ENCODE results near the gene DRD2. TPM values are rescaled to one million over a fixed set of nuclear protein-coding genes. Genes with fewer than 3 reads are reported as not detected.

The DRD2 gene
- total and polyA plus RNA-seq, 3 experiments from 2014 or later, result not detected

- no peak overlapping the region for H3K27ac Mint-ChIP-seq
- no peaks in the 10 kb centered on the region for H3K4me1 Mint-ChIP-seq
- H3K4me3 ChIP-seq (ENCODE audit: low read length), result no peak overlapping the region
- POLR2A ChIA-PET, result no interaction called here
- no peaks in the 10 kb centered on the region for H3K36me3 Mint-ChIP-seq
- H3K27me3 ChIP-seq (ENCODE audit: insufficient read depth, low read length, poor library complexity, severe bottlenecking), result no peaks in the 10 kb centered on the region
- no peaks in the 10 kb centered on the region for H3K36me3 ChIP-seq (ENCODE audit: insufficient read depth, low read length)
- no peaks in the 10 kb centered on the region for H3K9me3 Mint-ChIP-seq
- no peaks in the 10 kb centered on the region for H3K4me1 ChIP-seq (ENCODE audit: insufficient read depth, low read length)
- no peaks in the 10 kb centered on the region for H3K9me3 ChIP-seq (ENCODE audit: low read length)
- CTCF ChIA-PET, result no interaction called here
- no peak overlapping the region for H3K4me3 Mint-ChIP-seq
- H3K27ac ChIP-seq (ENCODE audit: low read depth, low read length), result no peak overlapping the region
- no peak for DNase-seq
- H3K27me3 Mint-ChIP-seq, result peaks cover 5 to 17% of the 10 kb centered on the region in 2 donors
Measured at GRCh38 chr11:113506893-113507292, 31.7 kb upstream of the DRD2 start.

DNA sequence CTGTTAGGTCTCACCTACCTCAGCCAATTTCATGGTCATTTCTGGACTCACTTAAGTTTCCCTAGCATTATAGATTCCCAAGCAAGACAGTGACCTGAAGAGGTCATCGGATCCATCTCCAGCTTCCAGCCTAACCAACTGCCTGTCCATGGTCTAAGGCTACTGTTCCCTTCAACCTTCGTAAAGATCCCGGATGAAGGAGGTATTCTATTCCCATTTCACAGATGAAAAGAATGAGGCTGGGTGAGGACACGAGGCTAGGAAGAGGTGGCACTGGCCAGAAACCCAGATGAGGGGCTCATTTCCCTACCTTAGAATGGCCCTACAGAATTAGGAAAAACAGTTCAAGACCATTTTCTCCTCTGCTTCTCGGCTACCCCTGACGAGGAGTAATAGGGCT lies 31.3 kb upstream of the DRD2 start:
- no peaks in the 10 kb centered on the region for H3K36me3 Mint-ChIP-seq
- Histone ChIP-seq H3K9me3 (ENCODE audit: low read length) (no peaks in the 10 kb centered on the region), H3K27me3 (ENCODE audit: insufficient read depth, low read length, poor library complexity, severe bottlenecking) (no peaks in the 10 kb centered on the region), H3K4me3 (ENCODE audit: low read length) (no peak overlapping the region), H3K4me1 (ENCODE audit: insufficient read depth, low read length) (no peaks in the 10 kb centered on the region), H3K27ac (ENCODE audit: low read depth, low read length) (no peak overlapping the region), H3K36me3 (ENCODE audit: insufficient read depth, low read length) (no peaks in the 10 kb centered on the region)
- ChIA-PET POLR2A (no interaction called here), CTCF (no interaction called here)
- DNase-seq, result no peak
- H3K9me3 Mint-ChIP-seq, result no peaks in the 10 kb centered on the region
- H3K27me3 Mint-ChIP-seq, result peaks cover 2 to 21% of the 10 kb centered on the region in 2 donors
- no peak overlapping the region for H3K27ac Mint-ChIP-seq
- no peaks in the 10 kb centered on the region for H3K4me1 Mint-ChIP-seq
- H3K4me3 Mint-ChIP-seq, result no peak overlapping the region

GRCh38 chr11:113505541-113506375 lies 30.6 kb upstream of the DRD2 start:
- ChIA-PET CTCF (no interaction called here), POLR2A (no interaction called here)
- Histone ChIP-seq H3K27me3 (ENCODE audit: insufficient read depth, low read length, poor library complexity, severe bottlenecking) (no peaks in the 10 kb centered on the region), H3K4me3 (ENCODE audit: low read length) (no peak overlapping the region), H3K36me3 (ENCODE audit: insufficient read depth, low read length) (no peaks in the 10 kb centered on the region), H3K4me1 (ENCODE audit: insufficient read depth, low read length) (no peaks in the 10 kb centered on the region), H3K27ac (ENCODE audit: low read depth, low read length) (no peak overlapping the region), H3K9me3 (ENCODE audit: low read length) (no peaks in the 10 kb centered on the region)
- DNase-seq, result no peak
- Mint-ChIP-seq H3K27me3 (peaks cover 4 to 21% of the 10 kb centered on the region in 2 donors), H3K4me3 (no peak overlapping the region), H3K4me1 (no peaks in the 10 kb centered on the region), H3K9me3 (no peaks in the 10 kb centered on the region), H3K36me3 (no peaks in the 10 kb centered on the region), H3K27ac (no peak overlapping the region)

DNA sequence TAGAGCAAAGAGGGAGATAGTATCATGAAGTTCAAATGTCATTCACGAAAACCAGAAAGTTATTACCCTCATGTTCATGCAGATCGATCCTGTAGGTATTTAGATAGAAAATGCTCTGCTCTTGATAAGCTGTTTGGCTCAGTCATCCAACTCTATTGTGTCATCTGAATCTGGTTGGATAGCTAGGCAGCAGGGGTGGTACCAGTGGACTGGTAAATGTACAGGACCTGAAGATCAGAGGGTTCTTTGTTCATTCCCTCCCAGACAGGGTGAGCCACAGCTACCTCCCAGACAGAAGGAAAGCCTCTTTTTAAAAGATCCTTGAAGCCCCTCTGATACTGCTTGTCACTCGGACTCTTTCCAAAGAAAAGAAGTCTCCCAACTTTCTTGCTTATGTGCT lies 29.8 kb upstream of the DRD2 start:
- Histone ChIP-seq H3K9me3 (ENCODE audit: low read length) (no peaks in the 10 kb centered on the region), H3K36me3 (ENCODE audit: insufficient read depth, low read length) (no peaks in the 10 kb centered on the region), H3K4me3 (ENCODE audit: low read length) (no peak overlapping the region), H3K4me1 (ENCODE audit: insufficient read depth, low read length) (no peaks in the 10 kb centered on the region), H3K27me3 (ENCODE audit: insufficient read depth, low read length, poor library complexity, severe bottlenecking) (no peaks in the 10 kb centered on the region), H3K27ac (ENCODE audit: low read depth, low read length) (no peak overlapping the region)
- Mint-ChIP-seq H3K9me3 (no peaks in the 10 kb centered on the region), H3K27ac (no peak overlapping the region), H3K4me1 (no peaks in the 10 kb centered on the region), H3K36me3 (no peaks in the 10 kb centered on the region), H3K4me3 (no peak overlapping the region), H3K27me3 (peaks cover 6 to 17% of the 10 kb centered on the region in 2 donors)
- DNase-seq, result no peak
- ChIA-PET CTCF (no interaction called here), POLR2A (no interaction called here)

- H3K36me3 ChIP-seq (ENCODE audit: insufficient read depth, low read length), result no peaks in the 10 kb centered on the region
- ChIA-PET POLR2A (no interaction called here), CTCF (no interaction called here)
- Mint-ChIP-seq H3K9me3 (no peaks in the 10 kb centered on the region), H3K27ac (no peak overlapping the region), H3K36me3 (no peaks in the 10 kb centered on the region), H3K4me1 (no peaks in the 10 kb centered on the region), H3K27me3 (peaks cover 5 to 14% of the 10 kb centered on the region in 2 donors), H3K4me3 (no peak overlapping the region)
- H3K4me1 ChIP-seq (ENCODE audit: insufficient read depth, low read length), result no peaks in the 10 kb centered on the region
- no peak overlapping the region for H3K4me3 ChIP-seq (ENCODE audit: low read length)
- H3K27me3 ChIP-seq (ENCODE audit: insufficient read depth, low read length, poor library complexity, severe bottlenecking), result no peaks in the 10 kb centered on the region
- H3K27ac ChIP-seq (ENCODE audit: low read depth, low read length), result no peak overlapping the region
- no peaks in the 10 kb centered on the region for H3K9me3 ChIP-seq (ENCODE audit: low read length)
- no peak for DNase-seq
Measured at GRCh38 chr11:113504586-113504985, 29.4 kb upstream of the DRD2 start.

GRCh38 chr11:113504071-113504470 lies 28.9 kb upstream of the DRD2 start:
- Histone ChIP-seq H3K4me3 (ENCODE audit: low read length) (no peak overlapping the region), H3K27ac (ENCODE audit: low read depth, low read length) (no peak overlapping the region), H3K9me3 (ENCODE audit: low read length) (no peaks in the 10 kb centered on the region), H3K27me3 (ENCODE audit: insufficient read depth, low read length, poor library complexity, severe bottlenecking) (no peaks in the 10 kb centered on the region), H3K4me1 (ENCODE audit: insufficient read depth, low read length) (no peaks in the 10 kb centered on the region), H3K36me3 (ENCODE audit: insufficient read depth, low read length) (no peaks in the 10 kb centered on the region)
- H3K36me3 Mint-ChIP-seq, result no peaks in the 10 kb centered on the region
- CTCF ChIA-PET, result no interaction called here
- H3K27me3 Mint-ChIP-seq, result peaks cover 5 to 11% of the 10 kb centered on the region in 2 donors
- no peaks in the 10 kb centered on the region for H3K9me3 Mint-ChIP-seq
- no peak overlapping the region for H3K4me3 Mint-ChIP-seq
- H3K27ac Mint-ChIP-seq, result no peak overlapping the region
- no peak for DNase-seq
- POLR2A ChIA-PET, result no interaction called here
- no peaks in the 10 kb centered on the region for H3K4me1 Mint-ChIP-seq

DNA sequence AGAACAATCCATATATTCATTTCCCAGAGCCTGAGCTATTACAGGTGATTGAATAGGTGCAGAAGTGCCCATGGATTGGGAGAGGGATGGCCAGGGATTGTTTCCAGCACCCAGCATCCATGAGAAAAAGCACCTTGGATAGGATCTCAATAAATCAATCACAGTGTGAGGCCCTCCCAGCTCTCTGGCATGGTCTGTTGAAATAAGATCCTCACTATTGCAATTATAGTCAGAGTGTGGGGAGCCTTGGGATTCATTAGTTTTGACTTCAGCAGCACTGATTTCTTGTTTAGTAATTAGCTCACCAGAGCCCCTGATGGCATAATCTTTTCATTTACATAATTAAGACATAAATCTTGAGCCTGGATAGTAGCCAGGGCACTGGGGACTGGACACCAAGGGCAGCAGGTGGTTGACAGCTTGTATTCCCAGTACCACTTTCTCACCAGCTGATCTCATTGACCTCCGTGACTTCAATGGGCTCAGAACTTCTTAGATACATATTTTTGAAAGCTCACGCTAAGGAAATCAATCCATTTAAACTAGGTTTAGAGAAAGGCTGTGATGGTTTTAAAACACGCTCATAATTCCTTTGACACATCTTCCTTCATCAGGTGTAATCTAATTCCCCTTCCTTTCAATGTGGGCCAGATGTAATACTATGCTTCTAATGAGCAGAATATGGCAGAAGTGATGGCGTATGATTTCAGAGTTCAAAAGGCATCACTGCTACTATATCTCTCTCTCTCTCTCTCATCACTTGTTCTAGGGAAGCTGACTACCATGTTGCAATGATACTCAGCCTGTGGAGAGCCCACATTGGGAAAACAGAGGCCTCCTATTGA lies 22.1 kb upstream of the DRD2 start:
- no peak for DNase-seq
- no peak overlapping the region for H3K27ac Mint-ChIP-seq
- CTCF ChIA-PET, result no interaction called here
- POLR2A ChIA-PET, result no interaction called here
- H3K27me3 Mint-ChIP-seq, result peaks cover 14 to 15% of the 10 kb centered on the region in 2 donors
- H3K36me3 ChIP-seq (ENCODE audit: insufficient read depth, low read length), result no peaks in the 10 kb centered on the region
- H3K27ac ChIP-seq (ENCODE audit: low read depth, low read length), result no peak overlapping the region
- H3K4me1 Mint-ChIP-seq, result no peaks in the 10 kb centered on the region
- H3K27me3 ChIP-seq (ENCODE audit: insufficient read depth, low read length, poor library complexity, severe bottlenecking), result no peaks in the 10 kb centered on the region
- no peak overlapping the region for H3K4me3 Mint-ChIP-seq
- H3K9me3 ChIP-seq (ENCODE audit: low read length), result no peaks in the 10 kb centered on the region
- H3K9me3 Mint-ChIP-seq, result no peaks in the 10 kb centered on the region
- no peaks in the 10 kb centered on the region for H3K36me3 Mint-ChIP-seq
- H3K4me3 ChIP-seq (ENCODE audit: low read length), result no peak overlapping the region
- H3K4me1 ChIP-seq (ENCODE audit: insufficient read depth, low read length), result no peaks in the 10 kb centered on the region

GRCh38 chr11:113496026-113496651 lies 20.9 kb upstream of the DRD2 start:
- Mint-ChIP-seq H3K9me3 (no peaks in the 10 kb centered on the region), H3K4me1 (no peaks in the 10 kb centered on the region), H3K27me3 (peaks cover 10 to 15% of the 10 kb centered on the region in 2 donors), H3K36me3 (no peaks in the 10 kb centered on the region), H3K27ac (no peak overlapping the region), H3K4me3 (no peak overlapping the region)
- Histone ChIP-seq H3K4me3 (ENCODE audit: low read length) (no peak overlapping the region), H3K36me3 (ENCODE audit: insufficient read depth, low read length) (no peaks in the 10 kb centered on the region), H3K9me3 (ENCODE audit: low read length) (no peaks in the 10 kb centered on the region), H3K27ac (ENCODE audit: low read depth, low read length) (no peak overlapping the region), H3K27me3 (ENCODE audit: insufficient read depth, low read length, poor library complexity, severe bottlenecking) (no peaks in the 10 kb centered on the region), H3K4me1 (ENCODE audit: insufficient read depth, low read length) (no peaks in the 10 kb centered on the region)
- no peak for DNase-seq
- ChIA-PET CTCF (no interaction called here), POLR2A (no interaction called here)

All from CD8-positive, alpha-beta memory T cell (primary cell).